ENCODE data around the gene ELN.

GRCh38 chr7:74082770-74083116 lies 54.8 kb downstream of the ELN start:
- TF ChIP-seq CTCF (IDR thresholded peaks at IDR 0.05) (no peak), POLR2A (IDR thresholded peaks at IDR 0.05) (no peak)
